ENCODE measurements around the gene CDT1.

The CDT1 gene

DNA sequence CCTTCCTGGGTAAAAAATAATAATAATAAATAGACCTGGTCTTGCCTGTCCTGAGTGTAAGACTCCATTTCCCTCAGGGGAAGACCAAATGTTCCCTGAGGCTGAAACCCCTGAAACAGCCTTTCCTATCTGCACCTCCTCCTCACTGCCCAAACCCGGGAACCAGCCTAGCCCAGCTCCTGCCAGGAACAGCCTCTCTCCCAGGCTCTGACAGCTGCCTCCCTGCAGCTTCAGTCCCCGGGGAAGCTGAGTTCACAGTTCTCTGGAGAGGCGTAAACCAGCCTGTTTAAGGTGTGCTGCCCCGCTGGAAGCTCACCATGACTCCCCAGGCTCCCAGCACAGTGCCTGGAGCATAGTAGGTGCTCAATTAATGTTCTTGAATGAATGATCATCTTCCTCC, 7.3 kb upstream of the CDT1 start:
- H3K27me3 ChIP-seq (ENCODE audit: insufficient read depth, low read length, poor library complexity), result no peaks in the 10 kb centered on the region
- no peak overlapping the region for H4K5ac ChIP-seq (ENCODE audit: low read length)
- no peak overlapping the region for H2BK120ac ChIP-seq (ENCODE audit: low read depth, low read length)
- H3K9ac ChIP-seq (ENCODE audit: low read length), result no peak overlapping the region
- no peak overlapping the region for H3K4me2 ChIP-seq (ENCODE audit: low read length)
- H3K4me1 ChIP-seq (ENCODE audit: control insufficient read depth, low read depth, low read length), result no peaks in the 10 kb centered on the region
- H4K8ac ChIP-seq (ENCODE audit: low read depth, low read length), result no peak overlapping the region
- no CpG with 5 or more reads among the region's 4 CpGs for WGBS (ENCODE audit: extremely low coverage, insufficient coverage, low lambda C conversion rate)
- DNase-seq, result no peak
- no peaks in the 10 kb centered on the region for H3K79me1 ChIP-seq (ENCODE audit: low read length)
- no peak overlapping the region for H3K4ac ChIP-seq (ENCODE audit: low read depth, low read length)
- no peak overlapping the region for H3K27ac ChIP-seq (ENCODE audit: low read depth, low read length)
- H3K36me3 ChIP-seq (ENCODE audit: control insufficient read depth, insufficient read depth, low read length), result no peaks in the 10 kb centered on the region
- H2BK5ac ChIP-seq (ENCODE audit: low read length), result no peak overlapping the region
- no peaks in the 10 kb centered on the region for H3K79me2 ChIP-seq (ENCODE audit: control insufficient read depth, insufficient read depth, low read length)
- no peak overlapping the region for H2AK5ac ChIP-seq (ENCODE audit: low read length)
- H2BK15ac ChIP-seq (replicated peaks; ENCODE audit: low read depth), result no peak overlapping the region
- no peak overlapping the region for H3K18ac ChIP-seq (ENCODE audit: low read length)
- no peak overlapping the region for H3K4me3 ChIP-seq (ENCODE audit: low read length)
- no peak overlapping the region for H3K56ac ChIP-seq (ENCODE audit: low read length)
- no peak overlapping the region for H3K23ac ChIP-seq (ENCODE audit: low read length)

DNA sequence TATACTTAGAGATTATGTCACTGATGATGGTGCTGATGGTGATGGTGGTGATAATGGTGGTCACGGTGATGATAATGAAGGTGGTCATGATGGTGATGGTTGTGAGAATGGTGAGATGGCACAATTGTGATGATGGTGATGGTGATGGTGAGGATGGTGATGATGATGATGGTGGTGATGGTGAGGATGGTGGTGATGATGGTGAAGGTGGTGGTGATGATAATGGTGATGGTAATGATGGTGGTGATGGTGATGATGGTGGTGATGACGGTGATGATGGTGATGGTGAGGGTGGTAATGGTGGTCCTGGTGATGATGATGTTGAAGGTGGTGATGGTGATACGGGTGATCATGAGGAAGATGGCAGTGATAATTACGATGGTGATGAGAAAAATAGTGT, 5.5 kb upstream of the CDT1 start:
- no peak overlapping the region for H2AK5ac ChIP-seq (ENCODE audit: low read length)
- H3K79me1 ChIP-seq (ENCODE audit: low read length), result no peaks in the 10 kb centered on the region
- 100% methylated on average over 1 of the region's 4 CpGs for WGBS (ENCODE audit: extremely low coverage, insufficient coverage, low lambda C conversion rate)
- no peaks in the 10 kb centered on the region for H3K79me2 ChIP-seq (ENCODE audit: control insufficient read depth, insufficient read depth, low read length)
- H3K36me3 ChIP-seq (ENCODE audit: control insufficient read depth, insufficient read depth, low read length), result no peaks in the 10 kb centered on the region
- no peak overlapping the region for H2BK15ac ChIP-seq (replicated peaks; ENCODE audit: low read depth)
- no peak overlapping the region for H3K23ac ChIP-seq (ENCODE audit: low read length)
- no peak overlapping the region for H3K27ac ChIP-seq (ENCODE audit: low read depth, low read length)
- H3K4me3 ChIP-seq (ENCODE audit: low read length), result no peak overlapping the region
- H2BK120ac ChIP-seq (ENCODE audit: low read depth, low read length), result no peak overlapping the region
- no peak for DNase-seq
- no peak overlapping the region for H4K5ac ChIP-seq (ENCODE audit: low read length)
- H3K18ac ChIP-seq (ENCODE audit: low read length), result no peak overlapping the region
- no peak overlapping the region for H2BK5ac ChIP-seq (ENCODE audit: low read length)
- no peak overlapping the region for H3K56ac ChIP-seq (ENCODE audit: low read length)
- no peaks in the 10 kb centered on the region for H3K27me3 ChIP-seq (ENCODE audit: insufficient read depth, low read length, poor library complexity)
- no peak overlapping the region for H3K4ac ChIP-seq (ENCODE audit: low read depth, low read length)
- no peak overlapping the region for H3K9ac ChIP-seq (ENCODE audit: low read length)
- H3K4me2 ChIP-seq (ENCODE audit: low read length), result no peak overlapping the region
- H4K8ac ChIP-seq (ENCODE audit: low read depth, low read length), result no peak overlapping the region
- no peaks in the 10 kb centered on the region for H3K4me1 ChIP-seq (ENCODE audit: control insufficient read depth, low read depth, low read length)

DNA sequence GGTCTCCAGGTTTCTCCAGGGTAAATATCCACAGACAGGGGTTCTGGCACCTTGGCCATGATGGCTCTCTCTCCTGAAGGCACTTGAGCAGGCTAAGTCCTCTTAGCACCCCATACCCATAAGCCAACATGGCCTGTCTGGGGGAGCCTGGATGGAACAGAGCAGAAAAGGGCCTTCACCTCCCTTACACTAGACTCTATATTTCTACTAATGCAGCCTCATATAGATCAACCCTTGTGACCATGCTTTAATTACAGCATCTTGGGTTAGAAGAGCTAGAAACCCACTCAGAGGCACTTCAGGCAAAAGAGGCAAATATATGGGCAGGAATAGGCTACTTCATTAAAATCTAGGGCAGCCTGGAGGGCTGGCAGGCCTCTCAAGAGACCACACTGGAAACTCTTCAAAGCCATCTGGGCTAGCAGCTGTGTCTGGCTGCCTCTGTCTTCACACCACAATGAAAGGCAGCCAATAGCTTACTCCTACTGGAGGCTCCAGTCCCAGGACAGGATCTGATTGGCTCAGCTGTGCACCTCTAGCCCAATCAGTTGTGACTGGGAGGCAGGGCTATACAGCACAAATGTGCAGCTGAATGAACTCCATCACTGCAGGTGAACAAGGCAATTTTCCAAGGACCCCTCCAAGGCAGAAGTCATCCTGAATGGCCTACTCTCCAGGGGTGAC, 4.7 kb upstream of the CDT1 start:
- Histone ChIP-seq H2BK120ac (ENCODE audit: low read depth, low read length) (no peak overlapping the region), H3K18ac (ENCODE audit: low read length) (no peak overlapping the region), H3K27ac (ENCODE audit: low read depth, low read length) (no peak overlapping the region), H4K5ac (ENCODE audit: low read length) (no peak overlapping the region), H3K4me3 (ENCODE audit: low read length) (no peak overlapping the region), H3K4me2 (ENCODE audit: low read length) (no peak overlapping the region), H2BK15ac (replicated peaks; ENCODE audit: low read depth) (no peak overlapping the region), H3K36me3 (ENCODE audit: control insufficient read depth, insufficient read depth, low read length) (no peaks in the 10 kb centered on the region), H3K79me1 (ENCODE audit: low read length) (no peaks in the 10 kb centered on the region), H3K23ac (ENCODE audit: low read length) (no peak overlapping the region), H2AK5ac (ENCODE audit: low read length) (no peak overlapping the region), H3K9ac (ENCODE audit: low read length) (no peak overlapping the region), H4K8ac (ENCODE audit: low read depth, low read length) (no peak overlapping the region), H3K4me1 (ENCODE audit: control insufficient read depth, low read depth, low read length) (no peaks in the 10 kb centered on the region), H3K27me3 (ENCODE audit: insufficient read depth, low read length, poor library complexity) (no peaks in the 10 kb centered on the region), H3K4ac (ENCODE audit: low read depth, low read length) (no peak overlapping the region), H3K56ac (ENCODE audit: low read length) (no peak overlapping the region), H2BK5ac (ENCODE audit: low read length) (no peak overlapping the region), H3K79me2 (ENCODE audit: control insufficient read depth, insufficient read depth, low read length) (no peaks in the 10 kb centered on the region)
- DNase-seq, result no peak

DNA sequence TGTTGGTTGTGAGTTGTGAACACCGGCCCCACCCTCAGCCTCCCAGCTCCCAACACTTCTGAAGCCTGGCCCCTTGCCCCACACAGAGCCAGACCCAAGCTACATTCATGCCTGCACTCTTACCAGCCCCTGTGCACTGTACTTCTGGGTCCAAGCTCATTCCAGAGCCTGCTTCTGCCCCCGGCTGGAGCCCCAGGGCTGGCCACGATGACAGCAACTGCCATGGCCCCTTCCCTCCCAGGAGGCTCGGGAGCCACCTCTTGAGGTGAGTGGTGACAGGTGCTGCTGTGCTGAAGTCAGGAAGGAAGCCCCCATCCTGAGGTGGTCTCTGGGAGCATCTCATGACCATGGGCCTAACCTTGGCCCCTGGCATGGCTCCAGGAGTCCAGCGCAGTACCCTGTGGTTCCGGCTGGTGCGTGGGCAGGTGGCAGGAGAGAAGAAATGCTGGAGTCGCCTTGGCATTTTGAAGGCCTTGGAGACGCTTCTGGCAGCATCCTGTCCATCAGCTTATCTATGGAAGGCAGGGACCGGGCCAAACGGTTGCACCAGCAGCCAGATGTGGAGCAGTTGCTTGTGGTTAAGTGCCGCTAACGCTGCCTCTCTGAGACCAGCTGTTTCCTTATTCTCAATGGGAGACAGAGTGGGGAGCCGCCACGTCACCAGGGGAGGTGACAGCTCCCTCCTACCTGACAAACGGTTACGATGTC, 3.9 kb upstream of the CDT1 start:
- Histone ChIP-seq H2BK5ac (ENCODE audit: low read length) (no peak overlapping the region), H3K4ac (ENCODE audit: low read depth, low read length) (no peak overlapping the region), H3K4me3 (ENCODE audit: low read length) (no peak overlapping the region), H3K4me2 (ENCODE audit: low read length) (no peak overlapping the region), H3K27ac (ENCODE audit: low read depth, low read length) (no peak overlapping the region), H2BK120ac (ENCODE audit: low read depth, low read length) (no peak overlapping the region), H3K56ac (ENCODE audit: low read length) (no peak overlapping the region), H2AK5ac (ENCODE audit: low read length) (no peak overlapping the region), H3K18ac (ENCODE audit: low read length) (no peak overlapping the region), H3K27me3 (ENCODE audit: insufficient read depth, low read length, poor library complexity) (no peaks in the 10 kb centered on the region), H3K79me2 (ENCODE audit: control insufficient read depth, insufficient read depth, low read length) (peaks cover 7% of the 10 kb centered on the region), H3K4me1 (ENCODE audit: control insufficient read depth, low read depth, low read length) (no peaks in the 10 kb centered on the region), H3K36me3 (ENCODE audit: control insufficient read depth, insufficient read depth, low read length) (no peaks in the 10 kb centered on the region), H2BK15ac (replicated peaks; ENCODE audit: low read depth) (no peak overlapping the region), H3K9ac (ENCODE audit: low read length) (no peak overlapping the region), H4K5ac (ENCODE audit: low read length) (no peak overlapping the region), H3K79me1 (ENCODE audit: low read length) (peaks cover 1% of the 10 kb centered on the region), H4K8ac (ENCODE audit: low read depth, low read length) (no peak overlapping the region), H3K23ac (ENCODE audit: low read length) (no peak overlapping the region)
- no CpG with 5 or more reads among the region's 17 CpGs for WGBS (ENCODE audit: extremely low coverage, insufficient coverage, low lambda C conversion rate)
- no peak for DNase-seq

DNA sequence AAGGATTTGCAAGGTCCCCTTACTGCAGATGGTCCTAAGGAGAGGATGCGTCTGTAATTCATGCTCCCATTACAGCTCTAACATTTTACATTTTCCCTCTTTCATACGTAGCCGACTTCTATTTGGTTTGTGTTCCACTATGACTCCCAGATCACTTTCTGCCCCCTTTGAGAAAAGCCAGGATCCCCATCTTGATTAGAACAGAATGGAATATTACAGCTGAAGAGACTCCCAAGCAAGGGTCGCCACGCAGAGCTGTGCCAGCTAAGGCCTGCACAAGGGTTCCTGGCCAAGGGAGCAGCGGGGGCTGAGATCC, 3.4 kb upstream of the CDT1 start:
- H4K8ac ChIP-seq (ENCODE audit: low read depth, low read length), result no peak overlapping the region
- H2BK5ac ChIP-seq (ENCODE audit: low read length), result no peak overlapping the region
- no peak overlapping the region for H3K56ac ChIP-seq (ENCODE audit: low read length)
- H3K36me3 ChIP-seq (ENCODE audit: control insufficient read depth, insufficient read depth, low read length), result no peaks in the 10 kb centered on the region
- no peak overlapping the region for H3K4me2 ChIP-seq (ENCODE audit: low read length)
- no peaks in the 10 kb centered on the region for H3K4me1 ChIP-seq (ENCODE audit: control insufficient read depth, low read depth, low read length)
- DNase-seq, result no peak
- peaks cover 6% of the 10 kb centered on the region for H3K79me1 ChIP-seq (ENCODE audit: low read length)
- no peak overlapping the region for H3K4ac ChIP-seq (ENCODE audit: low read depth, low read length)
- H3K4me3 ChIP-seq (ENCODE audit: low read length), result no peak overlapping the region
- no peak overlapping the region for H3K9ac ChIP-seq (ENCODE audit: low read length)
- no peak overlapping the region for H2BK120ac ChIP-seq (ENCODE audit: low read depth, low read length)
- no CpG with 5 or more reads among the region's 6 CpGs for WGBS (ENCODE audit: extremely low coverage, insufficient coverage, low lambda C conversion rate)
- no peak overlapping the region for H2AK5ac ChIP-seq (ENCODE audit: low read length)
- H3K27me3 ChIP-seq (ENCODE audit: insufficient read depth, low read length, poor library complexity), result no peaks in the 10 kb centered on the region
- no peak overlapping the region for H2BK15ac ChIP-seq (replicated peaks; ENCODE audit: low read depth)
- H3K23ac ChIP-seq (ENCODE audit: low read length), result no peak overlapping the region
- no peak overlapping the region for H3K18ac ChIP-seq (ENCODE audit: low read length)
- H3K27ac ChIP-seq (ENCODE audit: low read depth, low read length), result no peak overlapping the region
- H3K79me2 ChIP-seq (ENCODE audit: control insufficient read depth, insufficient read depth, low read length), result peaks cover 12% of the 10 kb centered on the region
- no peak overlapping the region for H4K5ac ChIP-seq (ENCODE audit: low read length)

DNA sequence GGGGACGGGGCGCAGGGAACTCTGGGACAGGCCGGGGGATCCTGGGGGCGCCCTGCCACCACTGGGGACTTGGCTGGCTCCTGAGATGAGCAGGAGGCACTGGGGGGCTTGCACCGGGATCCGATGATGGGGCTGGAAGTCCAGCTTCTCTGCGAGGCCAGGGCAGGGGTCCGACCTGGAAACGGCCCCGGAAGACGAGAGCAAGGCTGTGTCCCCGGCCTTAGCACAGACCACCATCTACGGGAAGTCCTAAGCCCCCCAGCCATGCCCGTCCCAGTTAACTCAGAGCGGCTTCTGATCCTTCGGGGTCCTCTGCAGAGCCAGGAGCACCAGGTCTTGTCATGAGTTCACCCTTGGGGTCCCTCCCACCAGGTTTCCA, 573 bp downstream of the CDT1 start:
- Histone ChIP-seq H2BK120ac (ENCODE audit: low read depth, low read length) (no peak overlapping the region), H3K27me3 (ENCODE audit: insufficient read depth, low read length, poor library complexity) (no peaks in the 10 kb centered on the region), H2BK5ac (ENCODE audit: low read length) (no peak overlapping the region), H2AK5ac (ENCODE audit: low read length) (no peak overlapping the region), H3K4me2 (ENCODE audit: low read length) (peak overlapping the region; percentile 81), H3K4me3 (ENCODE audit: low read length) (peak overlapping the region; percentile 84), H3K4ac (ENCODE audit: low read depth, low read length) (peak overlapping the region; percentile 93), H2BK15ac (replicated peaks; ENCODE audit: low read depth) (no peak overlapping the region), H4K5ac (ENCODE audit: low read length) (no peak overlapping the region), H3K56ac (ENCODE audit: low read length) (peak overlapping the region; percentile 92), H3K27ac (ENCODE audit: low read depth, low read length) (no peak overlapping the region), H3K4me1 (ENCODE audit: control insufficient read depth, low read depth, low read length) (no peaks in the 10 kb centered on the region), H3K79me1 (ENCODE audit: low read length) (peaks cover 8% of the 10 kb centered on the region), H3K23ac (ENCODE audit: low read length) (peak overlapping the region; percentile 94), H3K9ac (ENCODE audit: low read length) (peak overlapping the region; percentile 98), H4K8ac (ENCODE audit: low read depth, low read length) (no peak overlapping the region), H3K36me3 (ENCODE audit: control insufficient read depth, insufficient read depth, low read length) (peaks cover 18% of the 10 kb centered on the region), H3K79me2 (ENCODE audit: control insufficient read depth, insufficient read depth, low read length) (peaks cover 12% of the 10 kb centered on the region), H3K18ac (ENCODE audit: low read length) (peak overlapping the region; percentile 90)
- no peak for DNase-seq
- WGBS (ENCODE audit: extremely low coverage, insufficient coverage, low lambda C conversion rate), result no CpG with 5 or more reads among the region's 16 CpGs
